SK-N-SH (cell line): ENCODE measurements around the gene CD2. TPM values are rescaled to one million over a fixed set of nuclear protein-coding genes. Genes with fewer than 3 reads are reported as not detected.

Experiments
- CTCF ChIA-PET: fragments of 300-600, 350-600 bp; formaldehyde crosslinking; extraction: SDS; loops from one replicate; lab custom pipeline; 2021; lab: Yijun Ruan, JAX
- POLR2A ChIA-PET: fragments of 350-600 bp; sonication (Branson Sonifier 250); formaldehyde crosslinking; extraction: SDS; loops from one replicate; lab custom pipeline; 2020; ENCODE audit warnings: antibody characterized with exemption, inconsistent platforms; lab: Yijun Ruan, JAX
- DNase-seq: peaks from one replicate; pipeline ENCODE4 v3.0.0; 2012
- H2AFZ ChIP-seq: fragments of 200-600 bp; sonication (generic); 2 replicates; pipeline ENCODE4 v1.8.1; 2016; ENCODE audit warnings: antibody characterized with exemption, mild to moderate bottlenecking, low read depth
- H3F3A ChIP-seq: fragments of 200-600 bp; sonication (generic); replicated peaks from 2 replicates; pipeline ENCODE3; 2016; ENCODE audit warnings: antibody characterized with exemption, mild to moderate bottlenecking; ENCODE audit not compliant: insufficient read depth
- H3K27ac ChIP-seq, 2 experiments: fragments of 200-500 bp in 1 of 2; fragments of 200-600 bp in 1 of 2; sonication (Bioruptor generic) in 1 of 2; sonication (generic), shearing (Covaris generic) in 1 of 2; 2 replicates each; pipeline versions ENCODE4 v1.5.1 to v1.6.1; 2014 to 2016; ENCODE audit warnings: low read depth in 2 of 2, inconsistent platforms in 1 of 2, low read length in 1 of 2, mild to moderate bottlenecking in 1 of 2, mixed read lengths in 1 of 2
- H3K27me3 ChIP-seq: fragments of 200-600 bp; sonication (generic), shearing (Covaris generic); 2 replicates; pipeline ENCODE4 v1.6.1; 2016; ENCODE audit warnings: mixed run types; ENCODE audit not compliant: insufficient read depth
- H3K36me3 ChIP-seq, 2 experiments: fragments of 200-500 bp in 1 of 2; fragments of 200-600 bp in 1 of 2; sonication (Bioruptor generic) in 1 of 2; sonication (generic) in 1 of 2; replicated peaks in 1 of 2; 2 replicates each; pipeline versions ENCODE3 to v1.5.1; 2014 to 2016; ENCODE audit warnings: low read length in 1 of 2, mild to moderate bottlenecking in 1 of 2; ENCODE audit not compliant: insufficient read depth in 2 of 2, control insufficient read depth in 1 of 2
- H3K4me1 ChIP-seq, 2 experiments: fragments of 200-500 bp in 1 of 2; fragments of 200-600 bp in 1 of 2; sonication (Bioruptor generic) in 1 of 2; sonication (generic), shearing (Covaris generic) in 1 of 2; 2 replicates each; pipeline versions ENCODE4 v1.5.1 to v1.6.1; 2014 to 2016; ENCODE audit warnings: low read depth in 1 of 2, low read length in 1 of 2, mixed run types in 1 of 2; ENCODE audit not compliant: insufficient read depth in 2 of 2, control insufficient read depth in 1 of 2
- H3K4me2 ChIP-seq: fragments of 200-600 bp; sonication (generic), shearing (Covaris generic); 2 replicates; pipeline ENCODE4 v1.6.1; 2017; ENCODE audit warnings: mixed run types
- H3K4me3 ChIP-seq, 2 experiments: fragments of 200-500 bp in 1 of 2; fragments of 200-600 bp in 1 of 2; sonication (Bioruptor generic) in 1 of 2; sonication (generic), shearing (Covaris generic) in 1 of 2; 2 replicates each; pipeline versions ENCODE4 v1.5.1 to v1.8.1; 2014 to 2016; ENCODE audit warnings: low read depth in 2 of 2, inconsistent platforms in 1 of 2, low read length in 1 of 2, mild to moderate bottlenecking in 1 of 2, mixed read lengths in 1 of 2, moderate library complexity in 1 of 2
- H3K79me2 ChIP-seq: fragments of 200-600 bp; sonication (generic); 2 replicates; pipeline ENCODE4 v1.8.1; 2017; ENCODE audit warnings: mild to moderate bottlenecking; ENCODE audit not compliant: insufficient read depth
- H3K9ac ChIP-seq: fragments of 200-600 bp; sonication (generic); 2 replicates; pipeline ENCODE4 v1.6.1; 2017; ENCODE audit warnings: mixed run types
- H3K9me2 ChIP-seq: fragments of 200-600 bp; sonication (generic); 2 replicates; pipeline ENCODE4 v1.6.1; 2017; ENCODE audit warnings: mixed run types
- H3K9me3 ChIP-seq: fragments of 200-600 bp; sonication (generic); 2 replicates; pipeline ENCODE4 v1.6.1; 2017; ENCODE audit warnings: mixed run types, mild to moderate bottlenecking, moderate library complexity
- H4K20me1 ChIP-seq: fragments of 200-600 bp; sonication (generic); 2 replicates; pipeline ENCODE4 v1.6.1; 2017; ENCODE audit warnings: mild to moderate bottlenecking, mixed run types; ENCODE audit not compliant: insufficient read depth
- CHD2 ChIP-seq: fragments of 150-350 bp; IDR thresholded peaks from 2 replicates; pipeline ENCODE4 v1.6.1; 2018; ENCODE audit warnings: low read length; ENCODE audit not compliant: partially characterized antibody
- EP300 ChIP-seq, 2 experiments: IDR thresholded peaks; 2 replicates each; pipeline versions ENCODE4 v1.4.0 to v1.6.1; 2012; ENCODE audit warnings: borderline replicate concordance in 1 of 2, low read depth in 1 of 2, low read length in 1 of 2
- EZH2phosphoT487 ChIP-seq: fragments of 200-600 bp; sonication (generic); IDR thresholded peaks from 2 replicates; pipeline ENCODE4 v1.6.1; 2017; ENCODE audit warnings: low read depth, mixed run types, mild to moderate bottlenecking, antibody characterized with exemption, moderate library complexity, borderline replicate concordance
- FOSL2 ChIP-seq: IDR thresholded peaks from 2 replicates; pipeline ENCODE4 v1.4.0; 2012; ENCODE audit warnings: low read depth, mild to moderate bottlenecking, moderate library complexity, borderline replicate concordance
- GABPA ChIP-seq: IDR thresholded peaks from 2 replicates; pipeline ENCODE4 v1.4.0; 2012; ENCODE audit warnings: low read depth, mild to moderate bottlenecking
- MEF2A ChIP-seq: IDR thresholded peaks from 2 replicates; pipeline ENCODE4 v1.4.0; 2012; ENCODE audit warnings: low read depth, borderline replicate concordance
- NFIC ChIP-seq: IDR thresholded peaks from 2 replicates; pipeline ENCODE4 v1.4.0; 2012; ENCODE audit warnings: borderline replicate concordance
- NRF1 ChIP-seq: IDR thresholded peaks from 2 replicates; pipeline ENCODE4 v1.6.1; 2012; ENCODE audit warnings: low read depth, mild to moderate bottlenecking, low read length
- POLR2AphosphoS5 ChIP-seq: IDR thresholded peaks from 2 replicates; pipeline ENCODE4 v1.6.1; 2012; ENCODE audit warnings: low read depth, low read length
- USF2 ChIP-seq: fragments of 150-350 bp; IDR thresholded peaks from 2 replicates; pipeline ENCODE4 v1.6.1; 2017; ENCODE audit warnings: antibody characterized with exemption, low read length, low read depth, borderline replicate concordance
- ZBTB33 ChIP-seq: IDR thresholded peaks from 2 replicates; pipeline ENCODE4 v1.4.0; 2012; ENCODE audit warnings: low read depth, borderline replicate concordance
- WGBS: methylation state at CpG from one replicate; pipeline ENCODE4 v1.1.6; 2017; ENCODE audit warnings: low lambda C conversion rate; 5-methylcytosine and 5-hydroxymethylcytosine counted together
- polyA plus RNA-seq, 3 experiments: library from polyadenylated mRNA; depleted of rRNA; stranded (reverse); fragments of >200 nt; gene quantifications; 2 replicates each; pipeline ENCODE4 v1.2.3, GENCODE V29; 2012

The CD2 gene
- polyA plus RNA-seq, 1 of the 3 experiments (the other 2 are of a cell fraction), result not detected

- Histone ChIP-seq H3K9me2 (no peaks in the 10 kb centered on the region), H4K20me1 (no peaks in the 10 kb centered on the region), H3K4me3 (no peak overlapping the region), H3K27me3 (no peaks in the 10 kb centered on the region), H3K27ac (no peak overlapping the region), H3K9ac (no peak overlapping the region), H3K4me2 (no peak overlapping the region), H3K9me3 (no peaks in the 10 kb centered on the region), H3K36me3 (no peaks in the 10 kb centered on the region), H3K4me1 (peaks cover 0 to 26% of the 10 kb centered on the region in 2 experiments; a peak in 2 of 4 replicates), H3K79me2 (no peaks in the 10 kb centered on the region), H2AFZ (no peak overlapping the region), H3F3A (no peaks in the 10 kb centered on the region)
- 40% methylated on average over 3 of the region's 3 CpGs for WGBS
- no peak for DNase-seq
- TF ChIP-seq FOSL2 (no peak), MEF2A (no peak)
- CTCF ChIA-PET, result interaction anchor here (1.2 to 8.2 kb wide), 2 partner anchors 12 to 24 kb away, joined by 3 to 55 read pairs; no protein-coding TSS in a partner anchor
- POLR2A ChIA-PET, result no interaction called here
Measured at GRCh38 chr1:116713474-116713873, 40.8 kb upstream of the CD2 start.

- H3F3A ChIP-seq, result no peaks in the 10 kb centered on the region
- ChIA-PET CTCF (interaction anchor here (1.6 kb wide), 1 partner anchor 9 kb away, joined by 7 read pairs; no protein-coding TSS in a partner anchor), POLR2A (no interaction called here)
- no peaks in the 10 kb centered on the region for H3K9me3 ChIP-seq
- H3K4me3 ChIP-seq, result no peak overlapping the region
- no peak overlapping the region for H3K9ac ChIP-seq
- H2AFZ ChIP-seq, result no peak overlapping the region
- H3K27me3 ChIP-seq, result no peaks in the 10 kb centered on the region
- no peak overlapping the region for H3K4me2 ChIP-seq
- no peaks in the 10 kb centered on the region for H4K20me1 ChIP-seq
- no peaks in the 10 kb centered on the region for H3K36me3 ChIP-seq
- WGBS, result 27% methylated on average over 3 of the region's 3 CpGs
- H3K9me2 ChIP-seq, result no peaks in the 10 kb centered on the region
- H3K4me1 ChIP-seq, result peaks cover 0 to 2% of the 10 kb centered on the region in 2 experiments; a peak in 2 of 4 replicates
- H3K79me2 ChIP-seq, result no peaks in the 10 kb centered on the region
- no peak for DNase-seq
- no peak overlapping the region for H3K27ac ChIP-seq
- TF ChIP-seq EZH2phosphoT487 (no peak), ZBTB33 (no peak), CHD2 (no peak), NFIC (no peak), POLR2AphosphoS5 (no peak), USF2 (no peak), GABPA (no peak), EP300 (IDR thresholded peaks at IDR 0.05; ENCODE audit: borderline replicate concordance in 1 of 2, low read depth in 1 of 2, low read length in 1 of 2) (no peak), NRF1 (no peak)
Measured at GRCh38 chr1:116716391-116716790, 37.8 kb upstream of the CD2 start.
